AG04449 (cell line): ENCODE measurements around the gene SERPINH1.
A peak's percentile ranks its signal among the peaks of the same experiment; 100 is the strongest.

Source experiments
- CTCF ChIA-PET: fragments of 350-600 bp; formaldehyde crosslinking; extraction: SDS; loops from one replicate; lab custom pipeline; 2021; ENCODE audit warnings: antibody characterized with exemption; lab: Yijun Ruan, JAX
- POLR2A ChIA-PET: fragments of 400-600, 350-600 bp; formaldehyde crosslinking; extraction: SDS; loops from one replicate; lab custom pipeline; 2020; ENCODE audit warnings: antibody characterized with exemption, inconsistent platforms; lab: Yijun Ruan, JAX
- DNase-seq: peaks from one replicate; pipeline ENCODE4 v3.0.0-alpha.2; 2010; ENCODE audit warnings: low read depth, low spot score
- H3K4me3 ChIP-seq: 2 replicates; pipeline ENCODE4 v1.5.1; 2011; ENCODE audit warnings: low read depth, mild to moderate bottlenecking, control low read depth, low read length
- CTCF ChIP-seq: IDR thresholded peaks from one replicate; pipeline ENCODE4 v1.5.1; 2011; ENCODE audit warnings: mild to moderate bottlenecking, moderate library complexity, low read length, control low read depth, inconsistent platforms; ENCODE audit not compliant: insufficient read depth; ENCODE audit errors: missing control alignments

Gene SERPINH1

GRCh38 chr11:75577207-75577606, 15.2 kb downstream of the SERPINH1 start:
- ChIA-PET CTCF (interaction anchor here (0.6 to 9.4 kb wide), 15 partner anchors 10 to 189 kb away, joined by 3 to 96 read pairs (median 3); no protein-coding TSS in a partner anchor), POLR2A (interaction anchor here (0.6 to 9.8 kb wide), 6 partner anchors 12 to 24 kb away, joined by 3 to 79 read pairs (median 26); partner anchors contain the start of gene SERPINH1)
- DNase-seq, result no peak
- TF ChIP-seq CTCF, result peak; percentile 68
- H3K4me3 ChIP-seq, result no peak overlapping the region

- ChIA-PET POLR2A (interaction anchor here (1.6 to 6.7 kb wide), 3 partner anchors 13 to 20 kb away, joined by 5 to 79 read pairs (median 22); no protein-coding TSS in a partner anchor), CTCF (interaction anchor here (1.0 to 9.4 kb wide), 6 partner anchors 12 to 127 kb away, joined by 3 to 96 read pairs (median 7); no protein-coding TSS in a partner anchor)
- H3K4me3 ChIP-seq, result no peak overlapping the region
- no peak for DNase-seq
- TF ChIP-seq CTCF, result no peak
Observed at GRCh38 chr11:75578977-75579376, 16.9 kb downstream of the SERPINH1 start.

- no peak overlapping the region for H3K4me3 ChIP-seq
- POLR2A ChIA-PET, result no interaction called here
- no peak for TF ChIP-seq CTCF
- DNase-seq, result no peak
- CTCF ChIA-PET, result interaction anchor here (1.4 to 9.4 kb wide), 2 partner anchors 13 to 126 kb away, joined by 5 to 96 read pairs; no protein-coding TSS in a partner anchor
Observed at GRCh38 chr11:75579841-75580240, 17.8 kb downstream of the SERPINH1 start.

- H3K4me3 ChIP-seq, result no peak overlapping the region
- DNase-seq, result no peak
- POLR2A ChIA-PET, result interaction anchor here (2.8 kb wide), 1 partner anchor 19 kb away, joined by 19 read pairs; the partner anchor contains the start of gene SERPINH1
- no peak for TF ChIP-seq CTCF
- CTCF ChIA-PET, result interaction anchor here (1.3 to 1.9 kb wide), 3 partner anchors 14 to 36 kb away, joined by 3 to 6 read pairs (median 4); no protein-coding TSS in a partner anchor
Observed at GRCh38 chr11:75582506-75582894, 20.4 kb downstream of the SERPINH1 start.

GRCh38 chr11:75582895-75583717, 21.1 kb downstream of the SERPINH1 start:
- ChIA-PET CTCF (interaction anchor here (0.7 to 1.9 kb wide), 9 partner anchors 8 to 275 kb away, joined by 3 to 6 read pairs (median 4); no protein-coding TSS in a partner anchor), POLR2A (interaction anchor here (0.8 to 2.8 kb wide), 5 partner anchors 8 to 73 kb away, joined by 3 to 19 read pairs (median 6); partner anchors contain the start of gene SERPINH1)
- DNase-seq, result no peak
- peak overlapping the region; percentile 54 for H3K4me3 ChIP-seq
- peak; percentile 26 for TF ChIP-seq CTCF
